HG03520 (cell line): Measurements from ENCODE around the gene BCDIN3D.
"Not testable (repeated sequence)": the region's sequence is repeated elsewhere in the genome, so short reads cannot be mapped to it uniquely, and the experiment has no call there.

Experiments
- ATAC-seq: cut with Tn5 transposase; IDR thresholded peaks from one replicate; pipeline ENCODE4 v1.9.1; 2021; ENCODE audit warnings: mild to moderate bottlenecking, moderate library complexity; ENCODE audit not compliant: unreplicated experiment

BCDIN3D gene

DNA sequence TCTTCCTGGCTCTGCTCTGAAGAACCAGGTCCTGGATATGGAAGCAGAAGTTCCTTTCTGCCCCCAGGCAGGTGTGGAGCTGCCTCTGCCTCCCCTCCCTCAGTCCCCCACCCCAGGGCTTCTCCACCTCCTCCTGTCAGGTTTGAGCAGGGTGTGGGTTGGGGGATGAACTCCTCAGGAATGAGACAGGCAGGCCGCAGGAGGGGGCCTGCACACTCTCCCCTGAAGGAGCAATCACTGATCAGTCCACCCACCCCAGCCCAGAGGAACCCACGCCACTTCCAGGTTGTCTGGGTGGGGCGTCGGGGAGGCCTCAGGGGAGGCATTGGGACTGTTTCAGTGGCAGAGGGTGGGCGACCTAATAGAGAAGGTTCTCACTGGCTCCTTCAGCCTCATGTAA lies 34.2 kb upstream of the BCDIN3D start:
- ATAC-seq = no peak

DNA sequence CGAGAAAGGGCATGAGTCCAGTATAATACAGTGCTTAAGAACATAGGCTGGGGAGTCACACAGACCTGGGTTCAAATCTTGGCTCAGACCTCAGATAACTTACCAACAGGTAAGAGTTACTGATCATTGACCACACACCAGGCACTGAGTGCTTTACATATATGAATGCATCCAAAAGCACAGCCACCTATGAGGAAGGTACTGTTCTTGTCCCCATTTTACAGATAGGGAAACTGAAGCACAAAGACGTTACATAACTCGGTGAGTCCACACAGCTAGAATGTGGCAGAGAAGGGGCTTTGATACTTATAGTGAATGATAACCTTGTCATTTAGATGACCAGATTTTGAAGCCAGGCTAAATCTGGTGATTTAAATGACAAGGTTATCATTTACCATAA lies 33.2 kb upstream of the BCDIN3D start:
- ATAC-seq = no peak

DNA sequence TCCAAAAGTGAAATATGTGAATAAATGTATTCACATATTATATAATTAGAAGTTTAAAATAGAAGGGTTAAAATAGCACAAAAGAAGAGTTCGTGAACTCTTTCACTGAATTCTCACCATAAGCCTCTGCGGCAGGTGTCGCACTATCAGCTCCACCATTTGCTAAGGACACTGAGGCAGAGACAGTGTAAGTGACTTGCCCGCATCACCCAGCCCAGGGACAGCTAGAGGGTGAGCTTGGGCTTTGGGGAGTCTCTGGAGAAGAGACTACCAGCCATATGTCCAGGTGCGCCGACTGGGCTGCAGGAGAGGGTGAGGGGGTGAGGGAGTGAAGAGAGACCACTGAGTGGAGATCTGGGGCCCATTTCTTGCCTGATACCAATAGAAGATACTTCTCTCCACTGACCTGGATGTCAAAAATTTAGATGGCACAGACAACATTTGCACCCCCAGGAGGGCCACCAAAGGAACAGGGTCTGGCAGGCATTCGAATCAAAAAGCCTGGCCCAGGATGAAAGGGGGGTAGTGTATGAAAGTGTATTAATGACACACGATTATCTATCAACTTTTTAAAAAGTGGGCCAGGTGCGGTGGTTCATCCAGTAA lies 32.3 kb upstream of the BCDIN3D start:
- ATAC-seq = no peak

DNA sequence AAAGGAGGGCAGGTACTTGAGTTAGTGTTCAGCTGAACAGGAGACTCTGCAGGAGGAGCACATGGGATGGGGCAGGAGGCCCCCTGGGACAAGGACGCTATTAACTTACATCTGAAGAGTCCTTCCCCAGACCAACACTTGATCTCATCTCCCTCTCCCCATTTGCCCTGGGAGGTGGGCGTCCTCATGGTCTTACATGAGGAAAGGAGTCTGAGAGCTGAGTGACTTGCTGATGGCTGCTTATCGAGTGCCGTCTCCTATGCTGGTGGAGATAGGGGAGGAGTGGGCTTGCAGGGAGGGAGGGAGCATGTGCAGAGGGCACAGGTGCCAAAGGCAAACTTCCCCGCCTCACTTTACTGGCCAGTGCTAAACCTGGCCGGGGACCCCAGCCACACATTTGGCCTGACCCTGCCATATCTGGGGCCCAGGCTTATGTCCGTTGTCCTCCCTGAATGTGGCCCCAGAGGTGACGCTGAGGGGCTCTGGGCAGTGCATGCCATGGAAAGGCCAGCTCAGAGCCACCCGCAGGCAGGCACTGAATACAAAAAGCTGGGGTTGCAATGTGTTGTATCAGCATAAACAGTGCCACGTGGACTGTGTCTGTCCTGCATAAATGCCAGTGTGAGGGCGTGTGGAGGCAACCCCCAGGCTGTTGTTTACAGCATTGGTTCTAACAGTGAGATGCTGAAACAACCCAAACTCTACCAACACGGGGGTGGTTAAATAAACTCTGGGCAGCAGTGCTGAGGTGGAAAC lies 31.4 kb upstream of the BCDIN3D start:
- ATAC-seq = no peak

DNA sequence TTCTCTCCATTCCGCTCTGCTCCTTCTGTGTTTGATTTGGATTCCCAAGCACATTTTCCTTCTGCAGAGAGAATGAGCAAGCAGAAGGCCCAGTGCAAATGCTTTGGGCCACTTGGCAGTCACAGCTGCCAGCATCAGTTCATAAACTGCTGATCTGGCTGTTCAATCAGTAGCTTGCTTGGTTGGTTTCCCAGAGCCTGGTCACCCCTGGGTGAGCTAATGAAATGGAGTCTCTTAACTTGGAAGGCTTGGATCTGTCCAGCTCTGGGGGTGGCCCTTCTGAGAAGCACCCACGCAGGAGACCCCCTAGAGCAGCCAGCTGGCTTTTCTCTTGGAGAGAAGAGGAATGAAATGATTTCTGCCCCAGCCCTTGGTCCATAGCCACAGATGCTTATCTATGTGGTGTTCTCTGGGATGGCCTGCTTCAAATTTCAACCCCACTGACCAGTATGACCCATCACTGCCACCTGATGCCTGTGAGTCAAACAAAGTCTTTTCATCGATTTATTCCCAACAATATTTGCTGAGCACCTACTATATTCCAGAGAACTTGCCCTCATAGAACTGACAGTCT lies 30.5 kb upstream of the BCDIN3D start:
- ATAC-seq = no peak

DNA sequence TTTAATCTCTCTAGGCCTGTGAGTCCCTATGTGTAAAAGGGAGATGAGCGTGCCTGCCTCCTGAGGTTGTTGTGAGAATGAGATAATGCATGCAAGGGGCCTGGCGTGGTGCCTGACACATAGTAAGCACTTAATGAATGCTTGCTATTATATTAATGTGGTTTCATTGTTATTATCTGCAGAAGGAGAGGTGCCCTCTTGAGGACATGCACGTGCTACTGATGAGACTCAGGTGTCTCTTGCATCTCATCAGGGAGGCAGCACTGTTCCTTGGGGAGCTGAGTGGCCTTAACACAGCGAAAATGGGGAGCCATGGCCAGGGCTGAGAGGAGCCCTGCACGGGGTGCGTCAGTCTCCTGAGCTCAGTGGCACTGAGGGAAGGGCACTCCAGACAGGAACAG lies 29.9 kb upstream of the BCDIN3D start:
- ATAC-seq = no peak

DNA sequence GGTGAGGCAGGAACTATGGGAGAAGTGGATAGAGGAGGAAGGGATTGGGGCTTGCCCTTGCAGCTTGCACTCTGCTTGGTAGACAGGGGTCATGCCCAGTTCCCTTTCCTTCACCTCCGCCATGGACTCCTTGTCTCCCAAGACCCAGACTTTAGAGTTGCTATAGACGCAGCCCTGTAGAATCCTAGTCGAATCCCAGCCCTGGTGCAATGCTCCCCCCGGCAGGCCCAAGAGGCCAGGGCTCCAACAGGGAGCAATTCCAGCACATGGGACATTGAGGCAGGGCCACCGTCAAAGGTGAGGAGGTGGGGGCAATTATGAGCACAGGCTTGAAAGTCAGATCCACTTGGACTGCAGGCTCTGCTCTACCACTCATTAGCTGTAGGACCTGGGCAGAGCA lies 29.5 kb upstream of the BCDIN3D start:
- no peak for ATAC-seq

DNA sequence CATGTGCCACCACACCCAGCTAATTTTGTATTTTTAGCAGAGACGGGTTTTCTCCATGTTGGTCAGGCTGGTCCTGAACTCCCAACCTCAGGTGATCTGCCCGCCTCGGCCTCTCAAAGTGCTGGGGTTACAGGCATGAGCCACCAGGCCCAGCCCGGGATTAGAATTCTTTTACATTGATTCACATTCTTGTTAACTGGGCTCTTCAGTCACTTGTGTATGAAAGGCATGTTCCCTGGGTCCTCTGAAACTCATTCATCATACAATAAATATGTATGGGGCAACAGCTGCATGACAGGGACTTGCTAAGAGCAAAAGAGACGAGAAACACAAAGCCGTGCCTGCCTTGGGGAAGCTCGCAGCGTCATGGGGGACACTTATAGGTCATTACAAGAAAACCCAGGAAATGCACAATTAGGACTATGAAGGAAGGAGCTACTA lies 28.9 kb upstream of the BCDIN3D start:
- not testable (repeated sequence) for ATAC-seq

DNA sequence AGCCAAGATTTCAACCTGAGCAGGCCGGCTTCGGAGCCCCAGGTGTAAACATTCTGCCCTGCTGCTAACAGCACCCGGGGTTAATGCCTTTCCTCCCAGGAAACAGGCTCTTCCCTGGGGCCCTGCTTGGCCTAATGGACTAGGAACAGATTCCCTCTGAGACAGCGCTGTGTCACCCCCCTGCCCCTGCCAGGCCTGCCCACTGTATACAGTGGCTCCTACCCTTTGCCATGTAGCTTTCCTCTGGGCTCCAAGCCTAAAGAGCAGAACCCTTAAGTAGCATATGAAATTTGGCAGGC lies 28.3 kb upstream of the BCDIN3D start:
- ATAC-seq = no peak

DNA sequence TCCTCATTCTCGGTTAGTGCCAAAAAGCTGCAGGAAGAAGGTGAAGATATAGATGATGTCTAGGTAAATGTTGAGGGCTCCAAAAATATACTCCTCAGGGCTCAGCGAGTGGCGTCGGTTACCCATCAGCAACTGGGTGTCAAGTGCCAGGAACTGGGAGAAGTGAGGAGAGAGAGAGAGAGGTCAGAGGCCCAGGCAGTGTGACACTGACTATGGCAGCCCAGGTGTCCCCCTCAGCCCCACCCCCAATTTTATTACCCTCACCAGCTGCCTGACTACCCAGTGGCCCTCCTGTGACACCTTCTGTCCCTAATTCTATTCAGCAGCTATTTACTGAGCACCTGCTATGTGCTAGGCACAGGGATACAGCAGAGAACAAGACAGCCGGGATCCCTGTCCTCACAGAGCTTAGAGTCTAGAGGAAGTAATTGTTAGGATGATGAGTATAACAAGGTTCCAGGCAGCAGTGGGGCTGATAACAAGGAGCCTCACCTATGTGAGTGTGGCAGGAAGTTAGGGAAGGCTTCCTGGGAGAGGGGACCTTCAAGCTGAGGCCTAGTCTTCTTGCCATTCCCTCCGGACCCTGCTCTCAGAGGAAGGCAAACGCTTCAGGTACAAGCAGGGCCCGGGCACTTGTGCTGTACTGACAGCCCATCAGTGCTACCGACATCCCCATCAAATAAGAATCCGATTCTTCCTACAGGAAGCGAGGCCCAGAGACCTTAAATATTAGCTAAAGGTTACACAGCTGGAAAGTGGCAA lies 27.8 kb upstream of the BCDIN3D start:
- no peak for ATAC-seq

DNA sequence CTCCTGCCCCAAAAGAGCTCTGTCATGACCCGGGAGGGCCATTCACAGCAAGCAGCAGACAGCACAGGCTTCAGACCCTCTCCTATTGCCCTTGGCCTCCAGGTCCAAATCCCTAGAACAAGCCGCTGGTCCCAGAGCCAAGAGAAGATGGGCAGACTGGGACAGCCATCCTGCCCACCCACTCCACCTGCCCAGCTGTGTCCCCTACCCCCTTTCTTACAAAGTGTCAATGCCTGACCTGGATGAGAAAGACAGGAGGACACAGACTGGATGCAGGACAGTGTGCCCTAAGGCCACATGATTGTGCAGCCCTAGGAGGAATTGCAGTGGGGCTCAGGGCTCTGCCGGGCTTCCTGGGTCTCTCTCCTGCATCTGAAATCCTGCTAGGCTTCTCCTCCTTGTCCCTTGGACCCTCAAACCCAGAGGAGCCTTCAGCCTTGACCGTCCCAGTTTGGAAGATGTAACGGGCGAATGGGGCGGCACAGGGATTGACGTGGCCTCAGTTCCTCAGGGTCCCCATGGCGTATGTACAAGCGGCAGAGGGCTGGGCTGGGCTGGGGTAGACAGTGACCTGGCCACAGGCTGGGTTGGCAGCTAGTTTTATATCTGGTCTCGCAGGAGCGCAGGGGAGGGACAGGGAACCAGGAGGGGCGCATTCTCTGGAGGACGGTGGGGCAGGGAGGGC lies 27.1 kb upstream of the BCDIN3D start:
- ATAC-seq = no peak

DNA sequence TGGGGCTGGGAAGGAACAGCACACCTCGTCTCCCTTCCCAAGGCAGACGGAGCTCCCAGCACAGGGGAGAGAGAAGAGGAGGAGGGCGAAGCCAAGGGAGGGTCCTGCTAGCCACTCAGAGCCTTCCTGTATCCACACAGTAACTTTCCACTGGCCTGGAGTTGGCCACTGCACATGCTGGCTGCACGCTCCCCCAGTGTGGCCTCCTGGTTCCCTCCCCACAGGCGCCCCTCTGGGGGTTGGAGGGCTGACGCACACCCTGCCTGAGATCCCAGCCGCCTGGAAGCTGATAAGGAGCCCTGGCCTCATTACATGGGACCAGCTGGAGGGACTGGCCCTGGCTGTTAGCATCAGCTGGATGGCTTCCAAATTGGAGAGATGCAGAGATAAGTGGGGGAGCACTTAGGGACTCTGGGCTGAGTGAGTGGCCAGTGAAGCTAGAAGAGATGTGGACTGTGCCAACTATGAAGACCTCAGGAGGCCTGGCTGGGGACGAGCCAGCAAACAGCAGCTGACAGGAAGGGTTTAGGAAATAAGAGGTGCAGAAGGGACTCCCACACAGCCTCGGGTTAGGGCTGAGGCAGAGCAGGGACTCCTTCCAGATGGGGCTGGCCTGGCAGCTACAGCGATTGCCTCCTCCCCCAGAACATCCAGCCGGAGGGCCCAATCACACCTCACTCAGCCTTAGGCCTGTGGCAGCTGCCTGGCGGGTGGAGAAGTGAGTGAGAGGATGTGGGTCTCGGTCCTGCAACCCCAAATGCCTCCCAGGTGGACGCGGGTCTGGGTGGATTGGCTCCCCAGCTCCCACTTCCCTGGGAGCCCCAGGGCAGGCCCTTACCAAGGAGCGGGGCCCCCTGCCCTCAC lies 26.3 kb upstream of the BCDIN3D start:
- no peak for ATAC-seq

DNA sequence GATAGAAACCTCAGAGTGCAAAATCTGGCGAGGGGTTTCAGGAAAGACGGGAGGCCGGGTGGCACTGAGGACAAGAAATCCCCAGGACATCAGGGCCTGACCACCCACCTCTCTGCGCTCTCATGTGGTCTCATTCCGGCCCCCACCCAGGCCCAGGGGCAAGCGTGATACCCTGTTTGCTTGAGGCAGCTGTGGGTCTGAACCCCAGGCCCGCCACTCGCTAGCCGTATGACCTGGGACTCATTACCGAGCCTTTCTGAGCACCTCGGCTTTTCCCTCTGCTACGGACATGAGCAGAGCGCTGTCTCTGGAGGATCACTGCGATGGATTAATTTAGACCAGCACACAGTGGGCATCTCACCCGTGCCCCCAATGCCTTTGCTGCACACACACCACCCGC lies 25.5 kb upstream of the BCDIN3D start:
- ATAC-seq = no peak

DNA sequence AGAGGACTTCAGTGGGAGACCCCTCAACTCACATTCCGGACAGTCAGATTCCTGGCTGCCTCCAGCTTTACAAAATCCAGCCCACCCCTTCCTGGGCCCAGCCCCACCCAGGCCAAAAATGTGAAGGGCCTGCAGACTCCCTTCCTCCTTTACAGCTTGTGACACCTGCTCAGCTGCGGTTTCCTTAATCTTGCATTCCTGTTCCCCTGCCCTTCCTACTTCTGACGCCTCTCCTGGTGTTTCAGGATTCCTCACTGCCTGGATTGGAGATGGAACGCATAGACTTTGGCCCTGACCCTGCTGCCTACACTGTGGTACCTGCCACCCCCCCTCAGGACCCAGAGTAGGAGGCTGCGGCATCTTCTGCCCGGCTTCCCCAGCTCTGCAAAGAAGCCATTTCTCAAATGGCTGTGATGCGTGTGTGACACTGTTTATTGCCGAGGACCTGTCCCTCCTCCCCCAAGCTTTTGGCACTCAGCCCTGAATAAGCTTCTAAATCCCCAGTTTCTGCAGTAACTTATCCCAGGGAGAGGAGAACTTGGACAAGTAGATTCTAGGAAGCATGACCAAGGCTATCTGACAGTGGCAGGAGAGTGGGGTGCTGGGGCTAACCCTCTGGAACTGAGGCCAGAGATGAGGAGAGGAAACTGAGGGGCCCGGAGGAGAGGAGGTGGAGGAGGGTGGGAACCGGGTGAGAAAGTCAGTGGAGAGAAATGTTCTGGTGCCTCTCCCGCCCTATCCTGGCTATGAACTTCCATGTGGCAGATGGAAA lies 24.9 kb upstream of the BCDIN3D start:
- no peak for ATAC-seq

DNA sequence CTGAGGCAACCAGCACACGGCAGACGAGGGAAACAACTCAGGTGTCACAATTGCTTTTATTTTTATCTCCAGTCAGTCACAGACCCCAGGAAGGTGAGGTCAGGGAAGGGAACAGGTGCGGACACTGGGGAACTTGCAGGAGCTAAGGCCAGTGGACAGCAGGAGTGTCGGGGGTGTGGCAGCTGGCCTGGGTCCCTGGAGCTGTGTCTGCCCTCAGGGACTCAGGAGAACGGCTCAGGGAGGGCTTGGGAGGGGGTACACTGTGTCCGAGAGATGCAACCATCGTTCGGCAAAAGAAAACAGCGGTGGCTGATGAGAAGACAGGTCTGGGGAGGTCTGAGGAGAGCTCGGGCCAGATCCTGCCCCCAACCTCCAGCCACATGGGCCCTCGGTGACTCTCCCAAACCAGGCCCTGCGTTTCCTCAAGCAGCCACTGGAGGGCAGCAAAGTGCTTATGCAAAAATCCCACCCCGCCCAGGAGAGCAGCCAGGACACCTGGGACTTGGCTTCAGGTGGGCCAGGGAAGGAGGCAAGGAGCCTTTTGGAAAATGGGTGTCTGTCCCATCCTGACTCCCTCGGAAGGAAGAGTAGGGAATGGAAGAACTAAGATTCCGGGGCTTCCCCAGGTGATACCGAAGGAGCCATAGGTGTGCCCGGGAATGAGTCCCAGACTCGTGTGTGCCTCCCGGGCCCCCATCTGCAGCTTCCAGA lies 24.1 kb upstream of the BCDIN3D start:
- no peak for ATAC-seq

DNA sequence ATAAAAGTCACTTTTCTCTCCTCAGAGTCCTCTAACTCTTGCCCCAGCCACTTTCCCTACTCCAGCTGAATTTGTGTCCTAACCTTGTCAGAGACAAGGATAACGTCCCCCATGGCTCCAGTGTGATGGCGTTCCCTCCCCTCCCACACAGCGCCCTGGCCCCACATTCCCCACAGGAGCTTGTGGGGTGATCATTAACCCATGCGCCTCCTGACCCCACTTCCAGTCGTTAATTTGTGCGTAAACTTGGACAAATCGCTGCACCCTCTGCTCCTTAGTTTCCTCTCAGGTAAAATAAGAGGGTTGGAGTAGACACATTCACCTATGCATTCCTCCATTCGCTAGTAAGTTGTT lies 22.9 kb upstream of the BCDIN3D start:
- ATAC-seq = no peak

DNA sequence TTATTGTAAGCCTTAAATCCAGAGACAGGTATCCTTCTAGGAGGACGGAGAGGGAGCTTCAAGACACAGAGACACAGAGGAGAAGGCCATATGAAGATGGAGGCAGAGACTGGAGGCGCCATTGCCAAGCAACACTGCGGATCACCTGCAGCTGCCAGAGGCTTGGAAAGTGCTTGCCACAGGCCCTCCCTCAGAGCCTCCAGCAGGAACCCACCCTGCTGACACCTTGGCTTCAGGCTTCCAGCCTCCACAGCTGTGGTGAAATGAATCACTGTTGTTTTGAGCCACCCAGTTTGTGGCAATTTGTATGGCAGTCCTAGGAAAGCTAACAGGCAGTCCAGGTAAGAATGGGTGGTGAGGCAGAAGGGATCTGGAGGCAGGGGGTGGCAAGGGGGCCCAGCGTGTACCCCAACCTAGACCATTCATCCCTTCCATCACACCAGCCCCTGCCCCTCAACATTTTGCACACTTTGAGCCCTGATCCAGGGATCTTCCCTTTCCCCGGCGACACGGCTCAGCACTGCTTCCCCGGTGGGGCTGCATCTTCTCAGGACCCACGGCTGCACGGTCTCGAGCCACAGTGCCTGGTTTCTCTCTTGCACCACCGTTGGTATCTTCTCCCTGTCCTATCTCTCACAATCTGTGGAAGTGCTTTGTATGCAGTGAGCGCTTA lies 22.3 kb upstream of the BCDIN3D start:
- ATAC-seq = no peak

DNA sequence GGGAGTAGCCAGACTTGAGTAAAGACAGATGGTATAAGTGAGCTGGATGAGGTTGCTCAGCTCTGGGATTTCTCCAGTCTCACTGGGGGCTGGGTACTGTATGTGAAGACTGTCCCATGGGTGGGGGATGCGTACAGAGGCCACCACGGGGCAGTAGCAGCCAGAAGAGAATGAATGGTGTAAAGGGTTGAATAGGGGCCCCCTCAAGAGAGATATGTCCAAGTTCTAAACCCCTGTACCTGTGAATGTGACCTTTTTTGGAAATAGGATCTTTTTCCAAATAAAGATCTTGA lies 21.8 kb upstream of the BCDIN3D start:
- ATAC-seq = no peak
